WTC11 (cell line): ENCODE measurements around the gene TOX4.

Experiments
- ESRRA ChIP-seq: sonication (generic); formaldehyde crosslinking; IDR thresholded peaks from 2 replicates; pipeline ENCODE4 v1.8.1; 2022; ENCODE audit warnings: mild to moderate bottlenecking, missing genetic modification reagents, borderline replicate concordance
- ZNF121 ChIP-seq: sonication (generic); formaldehyde crosslinking; IDR thresholded peaks from 2 replicates; pipeline ENCODE4 v1.8.0; 2023; ENCODE audit warnings: missing genetic modification reagents
- TF ChIP-seq, protein P1 (sequence below): fragments of 200-600 bp; IDR thresholded peaks from 2 replicates; pipeline ENCODE4 v1.8.0; 2022; ENCODE audit warnings: antibody characterized with exemption

DNA sequence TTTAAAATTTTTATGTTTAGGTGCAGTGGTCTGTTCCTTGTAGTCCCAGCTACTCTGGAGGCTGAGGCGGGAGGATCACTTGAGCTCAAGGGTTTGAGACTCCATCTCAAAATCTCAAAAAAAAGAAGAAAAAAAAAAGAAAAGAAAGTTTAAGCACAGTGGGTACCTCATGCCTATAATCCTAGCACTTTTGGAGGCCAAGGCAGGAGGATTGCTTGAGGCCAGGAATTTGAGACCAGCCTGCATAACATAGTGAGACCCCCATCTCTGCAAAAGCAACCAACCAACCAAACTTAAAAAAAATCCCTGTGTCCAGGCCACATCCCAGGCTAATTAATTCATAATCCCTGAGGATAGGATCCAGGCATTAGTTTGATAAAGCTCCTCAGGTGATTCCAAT lies 52.5 kb downstream of the TOX4 start:
- TF ChIP-seq, protein P1, sequence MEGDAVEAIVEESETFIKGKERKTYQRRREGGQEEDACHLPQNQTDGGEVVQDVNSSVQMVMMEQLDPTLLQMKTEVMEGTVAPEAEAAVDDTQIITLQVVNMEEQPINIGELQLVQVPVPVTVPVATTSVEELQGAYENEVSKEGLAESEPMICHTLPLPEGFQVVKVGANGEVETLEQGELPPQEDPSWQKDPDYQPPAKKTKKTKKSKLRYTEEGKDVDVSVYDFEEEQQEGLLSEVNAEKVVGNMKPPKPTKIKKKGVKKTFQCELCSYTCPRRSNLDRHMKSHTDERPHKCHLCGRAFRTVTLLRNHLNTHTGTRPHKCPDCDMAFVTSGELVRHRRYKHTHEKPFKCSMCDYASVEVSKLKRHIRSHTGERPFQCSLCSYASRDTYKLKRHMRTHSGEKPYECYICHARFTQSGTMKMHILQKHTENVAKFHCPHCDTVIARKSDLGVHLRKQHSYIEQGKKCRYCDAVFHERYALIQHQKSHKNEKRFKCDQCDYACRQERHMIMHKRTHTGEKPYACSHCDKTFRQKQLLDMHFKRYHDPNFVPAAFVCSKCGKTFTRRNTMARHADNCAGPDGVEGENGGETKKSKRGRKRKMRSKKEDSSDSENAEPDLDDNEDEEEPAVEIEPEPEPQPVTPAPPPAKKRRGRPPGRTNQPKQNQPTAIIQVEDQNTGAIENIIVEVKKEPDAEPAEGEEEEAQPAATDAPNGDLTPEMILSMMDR, result no peak
- TF ChIP-seq ESRRA (CRISPR knock-in tag), result no peak
- no peak for TF ChIP-seq ZNF121
